ENCODE data around the gene ANP32A. TPM values are rescaled to one million over a fixed set of nuclear protein-coding genes. Genes with fewer than 3 reads are reported as not detected.

Gene ANP32A
- total and polyA plus RNA-seq, 9 of the 15 experiments (the other 6 are each of a cell fraction or from before 2014, with no cell fraction given): 13.2 to 656 (median 210) TPM

GRCh38 chr15:68749793-68750192 lies 70.9 kb downstream of the ANP32A start (continued):
- TF ChIP-seq ZNF512 (tag; IDR thresholded peaks at IDR 0.05) (no peak), ZZZ3 (IDR thresholded peaks at IDR 0.05) (no peak), NCOA6 (IDR thresholded peaks at IDR 0.05) (no peak), FOXJ2 (tag; IDR thresholded peaks at IDR 0.05) (no peak), MIER1 (IDR thresholded peaks at IDR 0.05; ENCODE audit: low read depth) (no peak), ZNF146 (CRISPR knock-in tag; IDR thresholded peaks at IDR 0.05; ENCODE audit: unreplicated experiment) (no peak)

GRCh38 chr15:68749365-68749764 lies 71.3 kb downstream of the ANP32A start:
- no TSS peak for BruUV-seq (replicated peaks)

More at GRCh38 chr15:68749365-68749764, 71.3 kb downstream of the ANP32A start:
- DNase-seq (ENCODE audit: extremely low read depth in 1 of 4, low spot score in 3 of 4) (no peak), FAIRE-seq (no peak), ATAC-seq (no peak)
- Histone ChIP-seq H3K4me1 (replicated peaks in 1 of 2; ENCODE audit: control insufficient read depth in 2 of 2, insufficient read depth in 2 of 2, low read length in 2 of 2) (no peaks in the 10 kb centered on the region), H3K9ac (ENCODE audit: insufficient read depth in 1 of 2, low read depth in 2 of 2, low read length in 2 of 2) (no peak overlapping the region), H3K27ac (ENCODE audit: extremely low read depth, low read depth, low read length) (no peak overlapping the region), H3K79me2 (ENCODE audit: control insufficient read depth, insufficient read depth, low read length) (no peaks in the 10 kb centered on the region), H4K20me1 (replicated peaks; ENCODE audit: control insufficient read depth, insufficient read depth, low read length) (no peaks in the 10 kb centered on the region), H3K9me1 (ENCODE audit: control insufficient read depth, insufficient read depth, low read length) (no peaks in the 10 kb centered on the region), H2AFZ (ENCODE audit: low read depth, low read length) (no peak overlapping the region), H3K9me3 (replicated peaks; ENCODE audit: control insufficient read depth, insufficient read depth, low read depth, low read length) (no peaks in the 10 kb centered on the region), H3K36me3 (ENCODE audit: control insufficient read depth, insufficient read depth, low read length) (no peaks in the 10 kb centered on the region), H3K4me2 (ENCODE audit: insufficient read depth, low read length) (no peak overlapping the region), H3K27me3 (ENCODE audit: control insufficient read depth in 2 of 2, insufficient read depth in 2 of 2, low read length in 2 of 2) (peaks cover 5 to 14% of the 10 kb centered on the region in 2 experiments; a peak in 4 of 5 replicates), H3K4me3 (no peak overlapping the region)
- in situ Hi-C loops (cut with MboI) (no loop called here), intact Hi-C loops (cut with micrococcal nuclease) (no loop called here)
- no peak for TF ChIP-seq CREB3L1 (IDR thresholded peaks at IDR 0.05; ENCODE audit: borderline replicate concordance, low read depth)
- no peak for TF ChIP-seq CEBPG (CRISPR knock-in tag; IDR thresholded peaks at IDR 0.05)
- TF ChIP-seq CEBPG (tag; conservative IDR thresholded peaks at IDR 0.05 in 1 of 2, IDR thresholded peaks at IDR 0.05 in 1 of 2): no peak
- TF ChIP-seq RBM34 (IDR thresholded peaks at IDR 0.05; ENCODE audit: borderline replicate concordance, insufficient read depth, low read length): no peak
- no peak for TF ChIP-seq ESRRB (CRISPR knock-in tag; IDR thresholded peaks at IDR 0.05; ENCODE audit: borderline replicate concordance)
- TF ChIP-seq ZNF140 (CRISPR knock-in tag; IDR thresholded peaks at IDR 0.05): no peak
- TF ChIP-seq ZNF274 (IDR thresholded peaks at IDR 0.05; ENCODE audit: borderline replicate concordance, low read depth, low read length): no peak
- ChIA-PET POLR2A (interaction anchor here (0.7 kb wide), 1 partner anchor 13 kb away, joined by 3 read pairs; no protein-coding TSS in a partner anchor), CTCF (ENCODE audit: low intra/inter-chr PET ratio) (interaction anchor here (0.8 kb wide), 1 partner anchor 108 kb away, joined by 3 read pairs; no protein-coding TSS in a partner anchor)
- WGBS (ENCODE audit: insufficient coverage, low coverage, missing lambda C conversion rate): 3% methylated on average over 7 of the region's 7 CpGs

All from K562 (cell line).